Mammary epithelial cell (primary cell): Measurements from ENCODE around the gene FLOT1.

Source experiments
- EZH2 ChIP-seq: IDR thresholded peaks from 2 replicates; pipeline ENCODE4 v1.6.1; 2012; ENCODE audit warnings: low read length, inconsistent platforms, borderline replicate concordance
- TF ChIP-seq, protein P1 (sequence below), 2 donors: IDR thresholded peaks in 1 of 2; conservative IDR thresholded peaks in 1 of 2; 2 replicates each; pipeline ENCODE4 v1.5.1; 2011 to 2012; ENCODE audit warnings: inconsistent platforms in 2 of 2, low read length in 2 of 2, mild to moderate bottlenecking in 2 of 2, control low read depth in 1 of 2, low read depth in 1 of 2; ENCODE audit not compliant: insufficient read depth in 1 of 2; ENCODE audit errors: extremely low read depth in 1 of 2

DNA sequence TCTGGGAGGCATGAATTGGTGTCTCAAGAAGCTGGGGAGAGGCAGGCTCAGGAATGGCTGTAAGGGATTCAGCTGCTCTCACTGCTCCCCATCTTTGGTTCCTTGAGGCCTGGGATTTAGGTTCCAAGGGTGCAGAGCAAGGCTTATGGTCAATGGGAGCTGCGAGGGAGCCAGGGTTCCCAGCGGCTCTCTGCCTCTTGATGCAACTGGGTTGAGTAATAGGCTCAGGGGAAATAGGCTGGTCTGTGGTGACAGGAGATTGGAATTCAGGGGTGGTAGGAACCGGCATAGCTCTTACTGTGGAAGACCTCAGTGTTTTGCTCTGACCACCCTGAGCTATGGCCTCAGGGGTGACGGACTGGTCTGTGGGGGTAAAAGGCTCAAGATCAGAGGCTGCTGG, 38.7 kb downstream of the FLOT1 start:
- TF ChIP-seq, protein P1, sequence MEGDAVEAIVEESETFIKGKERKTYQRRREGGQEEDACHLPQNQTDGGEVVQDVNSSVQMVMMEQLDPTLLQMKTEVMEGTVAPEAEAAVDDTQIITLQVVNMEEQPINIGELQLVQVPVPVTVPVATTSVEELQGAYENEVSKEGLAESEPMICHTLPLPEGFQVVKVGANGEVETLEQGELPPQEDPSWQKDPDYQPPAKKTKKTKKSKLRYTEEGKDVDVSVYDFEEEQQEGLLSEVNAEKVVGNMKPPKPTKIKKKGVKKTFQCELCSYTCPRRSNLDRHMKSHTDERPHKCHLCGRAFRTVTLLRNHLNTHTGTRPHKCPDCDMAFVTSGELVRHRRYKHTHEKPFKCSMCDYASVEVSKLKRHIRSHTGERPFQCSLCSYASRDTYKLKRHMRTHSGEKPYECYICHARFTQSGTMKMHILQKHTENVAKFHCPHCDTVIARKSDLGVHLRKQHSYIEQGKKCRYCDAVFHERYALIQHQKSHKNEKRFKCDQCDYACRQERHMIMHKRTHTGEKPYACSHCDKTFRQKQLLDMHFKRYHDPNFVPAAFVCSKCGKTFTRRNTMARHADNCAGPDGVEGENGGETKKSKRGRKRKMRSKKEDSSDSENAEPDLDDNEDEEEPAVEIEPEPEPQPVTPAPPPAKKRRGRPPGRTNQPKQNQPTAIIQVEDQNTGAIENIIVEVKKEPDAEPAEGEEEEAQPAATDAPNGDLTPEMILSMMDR (conservative IDR thresholded peaks at IDR 0.05 in 1 of 2, IDR thresholded peaks at IDR 0.05 in 1 of 2; ENCODE audit: extremely low read depth in 1 of 2, insufficient read depth in 1 of 2, low read depth in 1 of 2, low read length in 2 of 2) = no peak
- no peak for TF ChIP-seq EZH2
